ENCODE results near the gene CCDC15.

CCDC15 gene, protein sequence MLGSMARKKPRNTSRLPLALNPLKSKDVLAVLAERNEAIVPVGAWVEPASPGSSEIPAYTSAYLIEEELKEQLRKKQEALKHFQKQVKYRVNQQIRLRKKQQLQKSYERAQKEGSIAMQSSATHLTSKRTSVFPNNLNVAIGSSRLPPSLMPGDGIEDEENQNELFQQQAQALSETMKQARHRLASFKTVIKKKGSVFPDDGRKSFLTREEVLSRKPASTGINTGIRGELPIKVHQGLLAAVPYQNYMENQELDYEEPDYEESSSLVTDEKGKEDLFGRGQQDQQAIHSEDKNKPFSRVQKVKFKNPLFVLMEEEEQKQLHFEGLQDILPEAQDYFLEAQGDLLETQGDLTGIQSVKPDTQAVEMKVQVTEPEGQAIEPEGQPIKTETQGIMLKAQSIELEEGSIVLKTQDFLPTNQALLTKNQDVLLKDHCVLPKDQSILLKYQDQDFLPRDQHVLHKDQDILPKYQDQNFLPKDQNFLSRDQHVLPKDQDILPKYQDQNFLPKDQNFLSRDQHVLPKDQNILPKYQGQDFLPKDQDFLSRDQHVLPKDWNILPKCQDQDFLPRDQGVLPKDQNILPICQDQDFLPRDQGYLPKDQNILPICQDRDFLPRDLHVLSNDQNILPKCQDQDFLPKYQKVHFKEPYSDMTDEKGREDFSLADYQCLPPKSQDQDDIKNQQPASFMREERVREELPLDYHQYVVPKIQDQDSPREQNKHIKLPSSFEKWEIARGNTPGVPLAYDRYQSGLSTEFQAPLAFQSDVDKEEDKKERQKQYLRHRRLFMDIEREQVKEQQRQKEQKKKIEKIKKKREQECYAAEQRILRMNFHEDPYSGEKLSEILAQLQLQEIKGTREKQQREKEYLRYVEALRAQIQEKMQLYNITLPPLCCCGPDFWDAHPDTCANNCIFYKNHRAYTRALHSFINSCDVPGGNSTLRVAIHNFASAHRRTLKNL

DNA sequence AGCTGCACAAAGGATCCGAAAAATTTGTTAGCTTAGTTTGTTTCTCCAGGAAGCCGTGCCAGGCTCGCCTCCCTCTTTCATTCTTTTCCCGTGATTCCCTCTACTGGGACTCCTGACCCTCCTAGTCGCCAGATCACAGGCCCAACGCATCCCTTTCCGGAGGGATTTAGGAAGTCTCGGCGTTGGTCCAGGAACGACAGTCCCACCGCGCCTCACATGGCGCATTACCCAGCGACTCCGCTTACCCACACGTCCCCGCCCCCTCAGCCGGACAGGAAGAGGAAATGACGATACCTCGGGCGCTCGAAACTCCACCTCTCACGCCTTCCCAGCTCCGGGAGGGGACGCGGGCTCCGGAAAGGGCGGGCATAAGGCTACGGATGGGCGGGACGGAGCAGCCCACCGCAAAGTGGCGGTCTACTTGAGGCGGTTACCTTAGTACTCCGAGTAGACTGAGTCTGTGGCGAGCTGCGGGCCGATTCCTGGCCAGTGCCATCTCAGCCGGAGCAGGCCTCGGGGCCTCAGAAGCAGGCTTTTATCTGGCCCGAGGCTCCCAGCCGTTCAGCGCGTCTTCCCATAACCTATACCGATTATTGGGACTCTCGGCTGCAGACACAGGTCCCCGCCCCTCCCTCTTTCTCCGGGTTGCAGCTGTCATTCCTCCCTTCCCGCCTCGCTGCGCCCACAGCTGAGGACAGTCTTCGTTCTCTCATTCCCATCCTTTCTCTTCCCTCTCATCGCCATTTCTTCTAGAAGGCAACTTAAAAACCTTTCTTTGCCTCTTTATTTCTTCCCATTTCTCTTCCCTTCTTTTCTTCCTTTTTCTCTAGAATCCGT is at the start of gene CCDC15:
Gene CCDC15, plus strand, starts transcription at position 450 of the 837 bp plus-strand sequence. CDS start 531 bp downstream, outside the sequence.
- FAIRE-seq (peak; percentile 90), DNase-seq (ENCODE audit: insufficient read length, low spot score) (peak; percentile 83)

DNA sequence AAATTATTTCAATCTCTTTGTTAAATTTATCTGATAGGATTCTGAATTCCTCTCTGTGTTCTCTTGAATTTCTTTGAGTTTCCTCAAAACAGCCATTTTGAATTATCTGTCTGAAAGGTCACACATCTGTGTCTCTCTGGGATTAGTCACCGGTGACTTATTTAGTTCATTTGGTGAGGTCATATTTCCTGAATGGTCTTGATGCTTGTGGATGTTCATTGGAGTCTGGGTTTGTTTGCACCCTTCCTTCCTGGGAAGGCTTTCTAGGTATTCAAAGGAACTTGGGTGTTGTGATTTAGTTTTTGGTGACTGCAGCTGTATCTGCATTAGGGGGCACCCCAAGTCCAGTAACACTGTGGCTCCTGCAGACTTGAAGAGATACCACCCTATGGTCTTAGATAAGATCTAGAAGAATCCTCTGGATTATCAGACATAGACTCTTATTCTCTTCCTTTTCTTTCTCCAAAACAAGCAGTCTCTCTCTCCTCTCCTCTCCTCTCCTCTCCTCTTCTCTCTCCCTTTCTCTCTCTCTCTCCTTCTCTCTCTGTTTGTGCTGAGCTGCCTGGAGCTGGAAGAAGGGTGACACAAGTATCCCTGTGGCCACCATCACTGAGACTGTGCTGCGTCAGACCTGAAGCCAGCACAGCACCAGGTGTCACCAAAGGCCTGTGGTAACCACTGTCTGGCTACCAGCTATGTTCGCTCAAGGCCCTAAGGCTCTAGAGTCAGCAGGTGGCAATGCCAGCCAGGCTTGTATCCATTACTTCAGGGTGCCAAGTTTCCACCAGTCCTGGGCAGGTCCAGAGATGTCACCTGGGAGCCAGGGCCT is 38.2 kb upstream of the CCDC15 start:
- FAIRE-seq = no peak
- DNase-seq (ENCODE audit: insufficient read length, low spot score) = no peak

DNA sequence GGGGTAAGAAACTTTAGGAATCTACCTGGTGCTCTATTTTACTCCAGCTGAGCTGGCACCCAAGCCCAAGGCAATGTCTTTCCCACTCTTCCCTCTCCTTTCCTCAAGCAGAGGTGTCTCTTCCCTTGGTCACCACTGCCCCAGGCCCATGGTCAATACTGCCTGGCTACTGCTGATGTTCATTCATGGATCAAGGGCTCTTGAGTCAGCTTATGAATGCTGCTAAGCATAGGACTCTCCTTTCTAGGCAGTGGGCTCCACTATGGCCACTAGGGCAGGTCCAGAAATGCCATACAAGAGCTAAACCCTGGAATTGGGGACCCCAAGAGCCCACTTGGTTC is 37.7 kb upstream of the CCDC15 start:
- no peak for FAIRE-seq
- no peak for DNase-seq (ENCODE audit: insufficient read length, low spot score)

DNA sequence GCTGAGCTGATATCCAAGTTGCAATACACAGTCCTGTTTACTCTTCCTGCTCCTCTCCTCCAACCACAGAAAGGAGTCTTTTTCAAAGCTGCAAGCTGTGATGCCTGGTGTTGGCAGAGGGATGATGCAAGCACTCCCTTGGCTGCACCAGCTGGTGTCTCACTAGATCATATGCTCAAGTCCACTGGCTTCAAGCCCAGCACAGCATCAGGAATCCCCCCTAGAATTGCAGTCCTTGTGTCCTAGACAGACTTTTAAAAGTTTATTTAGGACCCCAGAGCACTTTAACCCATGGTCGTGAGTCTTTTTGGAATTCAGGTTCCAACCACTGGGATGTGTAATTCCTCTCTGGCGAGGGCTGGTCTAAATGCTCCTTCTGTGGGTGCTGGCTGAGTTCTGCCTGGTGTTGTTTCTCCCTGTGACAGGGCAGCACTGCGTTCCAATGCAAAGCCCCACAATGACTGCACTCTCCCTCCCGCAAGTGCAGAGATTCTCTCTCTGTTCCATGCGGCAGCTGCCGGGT is 36.8 kb upstream of the CCDC15 start:
- FAIRE-seq (no peak), DNase-seq (ENCODE audit: insufficient read length, low spot score) (no peak)

DNA sequence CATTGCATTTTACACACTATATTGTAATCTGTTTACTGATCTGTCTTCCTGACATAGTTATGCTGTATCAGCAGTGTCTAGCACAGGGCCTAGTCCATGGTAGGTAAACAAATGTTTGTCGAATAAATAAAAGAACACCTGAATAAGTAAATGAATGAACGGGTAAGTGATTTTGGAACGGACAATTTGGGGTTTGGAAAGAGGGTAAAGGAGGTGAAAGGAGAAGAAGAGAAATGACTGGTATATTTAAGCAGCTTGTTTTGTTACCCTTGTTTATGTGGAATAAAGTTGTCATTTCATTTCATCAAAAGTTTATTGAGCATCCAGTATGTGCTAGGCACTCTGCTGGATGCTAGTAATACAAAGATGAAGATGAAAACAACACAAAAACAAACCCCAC is 35.1 kb upstream of the CCDC15 start, which contains the start of gene HEPN1:
Gene HEPN1, plus strand, starts transcription at position 301 of the 400 bp plus-strand sequence.
- no peak for DNase-seq (ENCODE audit: insufficient read length, low spot score)

DNA sequence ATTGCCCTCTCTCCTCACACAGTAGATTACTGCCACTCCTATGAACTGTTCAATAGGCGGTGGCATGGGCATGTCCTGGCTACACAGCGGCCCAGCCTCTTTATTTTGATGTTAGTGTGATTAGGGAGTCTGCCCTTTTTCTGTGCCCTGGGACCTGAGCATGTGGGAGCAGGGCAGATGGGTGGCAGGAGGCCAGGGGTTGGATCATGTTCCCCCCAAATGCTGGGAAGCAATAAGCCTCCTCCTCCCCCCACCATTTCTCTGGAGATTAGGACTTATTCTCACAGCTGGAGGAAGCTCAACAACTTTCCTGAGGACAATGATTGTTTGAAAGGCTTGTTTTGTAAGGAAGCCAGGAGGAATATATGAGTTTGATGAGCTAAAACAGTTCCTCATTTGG is 34.1 kb upstream of the CCDC15 start:
- FAIRE-seq = no peak
- no peak for DNase-seq (ENCODE audit: insufficient read length, low spot score)

More for the DNA sequence above, 35.1 kb upstream of the CCDC15 start, which contains the start of gene HEPN1:
- no peak for FAIRE-seq

DNA sequence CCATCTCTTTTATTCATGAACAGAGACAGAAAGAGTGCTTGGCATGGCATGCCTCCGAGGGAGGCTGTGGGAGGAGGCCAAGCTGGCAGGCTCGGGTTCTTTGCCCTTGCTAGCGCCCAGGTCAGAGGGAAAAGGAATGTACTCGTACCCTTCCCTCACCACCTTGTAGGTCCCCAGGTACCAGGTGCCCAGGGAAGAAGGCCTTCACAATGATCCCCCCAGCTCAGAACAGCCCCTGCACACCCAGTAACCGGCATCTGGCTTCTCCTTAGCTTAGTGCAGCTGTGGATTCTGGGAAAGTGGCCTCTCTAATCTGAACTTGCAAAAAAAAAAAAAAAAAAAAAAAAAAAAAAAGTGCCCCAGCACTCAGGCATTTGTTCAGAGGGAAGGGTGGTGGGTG is 33.6 kb upstream of the CCDC15 start:
- FAIRE-seq (no peak), DNase-seq (ENCODE audit: insufficient read length, low spot score) (no peak)

DNA sequence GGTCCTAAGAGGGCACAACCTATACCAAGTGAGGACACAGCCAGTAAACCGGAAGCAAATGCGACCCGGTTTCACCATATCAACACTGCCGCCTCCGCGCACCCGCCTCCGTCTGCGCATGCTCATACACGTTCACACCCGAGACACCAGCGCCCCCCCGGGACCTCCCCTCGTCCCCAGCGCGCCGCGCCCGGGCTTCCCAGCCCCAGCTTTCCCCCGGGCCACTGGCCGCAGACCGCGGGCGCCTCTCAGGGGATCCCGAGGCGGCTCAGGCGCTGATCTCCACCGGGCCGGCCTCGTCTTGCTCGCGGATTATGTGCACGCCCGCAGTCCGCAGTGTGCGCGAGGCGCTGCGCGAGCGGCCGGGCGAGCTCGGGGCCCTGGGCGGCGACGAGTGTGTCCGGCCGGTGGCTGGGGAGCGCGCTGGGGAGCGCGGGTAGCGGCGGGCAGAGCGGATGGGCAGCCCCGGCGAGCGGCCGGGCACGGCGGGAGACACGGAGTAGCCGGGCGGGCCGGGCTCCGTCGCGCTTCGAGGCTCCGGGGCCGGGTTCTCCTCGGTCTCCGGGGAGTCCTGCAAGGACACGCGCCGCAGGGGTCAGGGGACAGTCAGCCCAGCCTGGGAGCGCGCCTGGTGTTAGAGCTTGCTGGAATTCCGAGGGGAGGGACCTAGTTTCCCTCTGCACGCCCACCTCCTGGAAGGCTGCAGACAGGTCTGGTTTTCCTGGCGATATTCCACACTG is 33.0 kb upstream of the CCDC15 start:
- no peak for FAIRE-seq
- DNase-seq (ENCODE audit: insufficient read length, low spot score) = no peak

DNA sequence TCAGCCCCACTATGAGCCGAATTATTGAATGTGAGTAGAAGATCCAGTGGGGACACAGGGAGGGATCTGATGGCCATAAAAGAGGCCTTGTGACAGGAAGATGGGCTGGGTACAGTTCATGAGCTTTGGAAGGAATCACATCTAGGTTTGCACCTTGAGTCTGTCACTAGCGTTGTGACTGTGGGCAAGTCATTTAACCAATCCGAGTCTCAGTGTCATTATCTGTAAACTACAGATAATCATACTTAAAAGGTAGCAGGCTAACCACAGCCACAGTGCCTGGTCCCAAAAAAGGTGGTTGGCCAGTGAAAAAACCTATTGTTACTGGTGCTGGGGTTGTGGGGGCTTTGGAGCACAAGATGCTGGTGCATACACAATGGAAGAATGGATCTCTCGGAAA is 31.2 kb upstream of the CCDC15 start:
- no peak for DNase-seq (ENCODE audit: insufficient read length, low spot score)

DNA sequence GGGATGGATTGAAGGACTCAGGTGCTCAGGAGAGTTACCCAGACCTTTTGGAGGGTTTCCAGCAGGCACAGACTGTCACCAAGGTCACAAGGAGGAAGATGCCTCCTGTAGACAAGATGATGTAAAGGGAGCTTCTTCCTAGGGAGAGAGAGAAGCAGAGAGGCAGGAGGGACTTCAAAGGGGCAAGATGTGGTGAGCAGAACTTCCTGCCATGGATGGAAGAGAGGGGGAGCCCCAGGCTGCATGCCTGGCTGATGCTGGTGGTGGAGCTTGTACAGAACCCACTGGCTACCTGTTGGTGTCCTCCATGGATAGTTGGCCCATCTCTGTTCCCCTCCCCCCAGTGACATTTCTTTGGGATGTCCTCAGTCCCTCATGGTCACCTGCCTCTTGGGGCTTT is 30.7 kb upstream of the CCDC15 start:
- FAIRE-seq = no peak

More for the DNA sequence above, 31.2 kb upstream of the CCDC15 start:
- FAIRE-seq = no peak

DNA sequence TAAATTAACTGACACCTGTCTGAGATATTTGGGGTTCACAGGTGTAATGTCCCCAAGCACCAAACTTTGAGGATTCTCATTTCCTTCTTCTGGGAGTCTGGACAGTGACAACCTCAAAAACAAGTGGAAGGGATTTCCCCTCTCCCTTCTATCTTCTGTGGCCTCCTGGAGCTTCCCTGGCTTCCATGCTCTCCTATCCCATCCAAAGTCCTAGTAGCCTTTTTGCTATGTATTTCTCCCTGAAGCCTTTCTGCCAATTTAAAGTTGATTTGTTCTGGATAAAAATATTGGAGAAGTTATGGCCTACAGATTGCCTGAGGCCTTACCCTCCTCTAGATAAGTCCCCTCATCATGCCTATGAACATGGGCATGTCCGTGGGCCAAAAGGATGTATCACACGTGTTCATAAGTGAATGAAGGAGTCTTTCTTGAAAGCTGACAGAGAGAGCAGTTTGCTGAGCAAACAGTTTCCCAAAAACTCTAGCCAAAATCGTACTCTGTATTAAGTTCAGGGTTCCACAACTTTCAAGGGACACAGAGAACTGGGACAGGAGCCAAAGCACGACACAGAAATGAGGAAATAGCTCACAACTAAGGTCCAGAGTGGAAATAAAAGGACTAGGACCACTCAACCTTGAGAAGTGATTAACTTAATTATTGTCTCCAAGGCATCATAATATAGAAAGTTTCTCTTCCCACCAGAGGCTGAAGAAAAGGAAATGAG is 24.9 kb upstream of the CCDC15 start:
- DNase-seq (ENCODE audit: insufficient read length, low spot score) = no peak
- FAIRE-seq = no peak

More for the DNA sequence above, 30.7 kb upstream of the CCDC15 start:
- no peak for DNase-seq (ENCODE audit: insufficient read length, low spot score)

DNA sequence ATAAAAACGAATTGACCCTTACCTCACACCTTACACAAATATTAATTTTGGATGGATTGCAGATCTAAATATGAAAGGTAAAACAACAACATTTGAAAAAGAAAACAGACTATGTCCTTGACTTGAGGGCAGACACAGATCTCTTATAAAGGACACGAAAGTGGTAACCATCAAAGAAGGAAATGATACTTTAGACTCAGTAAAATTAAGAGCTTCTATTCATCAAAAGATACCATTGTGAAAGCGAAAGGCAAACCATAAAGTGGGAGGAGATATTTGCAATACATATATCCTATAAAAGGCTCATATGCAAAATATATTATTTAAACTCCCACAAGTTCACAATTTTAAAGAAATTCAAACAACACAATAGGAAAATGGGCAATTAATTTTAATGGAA is 23.2 kb upstream of the CCDC15 start:
- DNase-seq (ENCODE audit: insufficient read length, low spot score) (no peak), FAIRE-seq (no peak)

DNA sequence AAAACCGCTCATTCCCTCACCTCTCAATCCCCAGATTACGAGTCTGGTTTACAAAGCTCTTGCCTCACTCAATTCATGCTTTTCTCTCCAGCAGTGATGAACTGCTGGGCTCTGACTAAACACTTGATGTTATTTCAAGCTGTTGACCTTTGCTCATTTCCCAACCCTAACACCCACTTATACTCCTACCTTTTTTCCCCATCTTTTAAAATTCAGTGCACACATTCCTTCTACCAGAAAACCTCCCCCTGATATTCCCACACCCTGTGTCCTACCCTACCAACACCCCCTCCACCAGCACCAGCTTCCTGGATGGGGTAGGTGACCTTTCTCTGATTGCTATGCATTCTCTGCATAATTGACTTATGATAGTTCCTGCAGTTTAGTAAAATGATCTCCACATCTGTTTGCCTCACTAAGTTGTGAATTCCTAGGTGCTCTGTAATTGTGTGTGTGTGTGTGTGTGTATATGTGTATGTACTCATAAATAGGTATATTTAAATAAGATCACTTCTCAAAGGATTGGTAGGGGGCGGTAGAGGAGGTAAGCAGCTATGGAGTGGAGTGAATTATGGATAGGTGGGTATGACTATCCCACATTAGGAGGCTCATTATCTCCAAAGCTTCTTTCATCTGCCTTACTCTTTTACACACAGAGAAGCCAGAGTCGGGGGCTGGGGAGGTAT is 19.0 kb upstream of the CCDC15 start:
- DNase-seq (ENCODE audit: insufficient read length, low spot score) = no peak

DNA sequence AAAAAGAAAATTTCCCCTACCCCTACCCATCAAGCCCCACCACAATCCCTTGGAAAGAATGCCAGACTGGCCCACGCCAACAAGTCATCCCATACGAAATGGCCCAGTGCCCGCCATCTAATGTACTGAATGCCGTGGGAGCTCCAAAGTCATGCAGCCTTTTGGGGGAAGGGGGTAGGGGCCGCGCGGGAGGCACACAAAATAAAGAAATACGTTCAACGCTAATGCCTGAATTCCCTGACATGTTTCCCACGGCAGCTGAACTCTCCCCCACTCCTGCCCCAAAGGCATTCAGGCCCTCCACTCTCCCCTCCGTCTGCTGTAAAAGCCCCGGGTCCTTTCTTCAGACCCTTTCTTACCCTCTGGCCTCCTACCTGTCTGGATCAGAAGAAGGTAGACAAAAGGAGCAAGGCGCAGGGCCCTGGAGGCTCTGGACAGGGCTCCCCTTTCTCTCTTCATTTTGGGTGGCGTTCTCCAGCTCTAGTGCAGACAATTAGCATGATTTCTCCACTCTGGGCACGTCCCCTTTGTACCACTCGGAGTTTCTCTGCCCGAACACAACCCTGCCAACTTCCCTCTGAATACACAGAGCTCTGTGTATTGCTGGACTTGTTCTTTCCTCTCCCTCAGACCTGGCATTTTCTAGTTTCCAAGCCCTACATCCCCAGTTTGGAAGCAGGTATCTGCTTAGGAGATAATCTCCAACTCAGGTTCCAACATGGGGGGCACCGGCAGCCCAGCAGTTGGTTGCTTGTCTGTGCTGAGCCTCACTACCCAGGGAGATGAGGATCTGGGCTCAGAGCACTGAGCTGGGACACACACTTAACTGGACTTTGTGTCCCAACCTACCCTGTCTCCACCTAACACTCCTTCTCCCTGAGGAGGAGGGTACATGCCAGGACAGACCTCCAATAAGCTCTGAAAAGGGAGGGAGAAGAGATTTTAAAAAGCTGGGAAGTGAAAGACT is 18.2 kb upstream of the CCDC15 start, which contains the start of gene HEPACAM:
Gene HEPACAM, minus strand, starts transcription at position 500 of the 967 bp plus-strand sequence. Its CDS starts 41 bp downstream, at position 459.
- FAIRE-seq (no peak), DNase-seq (ENCODE audit: insufficient read length, low spot score) (no peak)

More for the DNA sequence above, 19.0 kb upstream of the CCDC15 start:
- FAIRE-seq = no peak

DNA sequence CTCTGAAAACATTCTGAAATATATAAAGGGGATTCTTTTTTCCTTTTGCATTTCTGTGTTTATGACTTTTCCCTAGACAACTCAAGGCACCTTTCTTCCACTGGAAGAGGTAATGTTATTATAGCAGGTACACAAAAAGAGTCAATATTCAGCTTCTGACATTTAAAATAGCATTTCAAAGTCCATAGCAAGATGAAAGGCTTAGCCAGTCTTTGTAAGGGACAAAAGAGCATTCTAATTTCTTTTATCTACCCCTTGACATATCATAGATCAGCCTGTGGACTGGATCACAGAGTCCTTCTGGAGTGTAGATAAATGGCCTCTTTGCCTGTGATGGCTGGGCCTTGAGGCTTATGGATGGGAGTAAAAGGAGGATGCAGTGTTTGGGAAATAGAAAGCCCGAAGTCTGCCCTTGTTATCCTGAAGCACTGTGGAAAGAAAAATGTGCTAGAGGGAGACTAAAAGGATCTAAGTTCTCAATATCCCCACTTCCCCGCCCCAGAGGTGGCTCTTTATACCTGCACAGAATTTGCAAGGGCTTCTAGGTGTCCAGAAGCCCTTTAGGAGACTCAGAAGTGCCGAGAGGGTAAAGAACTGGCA is 16.6 kb upstream of the CCDC15 start:
- FAIRE-seq (no peak), DNase-seq (ENCODE audit: insufficient read length, low spot score) (no peak)

Measured in HTR-8/SVneo (cell line).